Suprapubic skin (tissue), 4 donors: Measurements from ENCODE around the gene PLAC9. TPM values are rescaled to one million over a fixed set of nuclear protein-coding genes. Genes with fewer than 3 reads are reported as not detected.

Experiments used
- DNase-seq, 2 donors: peaks; one replicate each; pipeline ENCODE4 v3.0.0-alpha.2; 2019; ENCODE audit warnings: low spot score in 2 of 2
- H3K27ac ChIP-seq: fragments of 200-600 bp; sonication (generic); one replicate; pipeline ENCODE4 v1.5.1; 2019
- H3K27me3 ChIP-seq: fragments of 200-600 bp; sonication (generic); one replicate; pipeline ENCODE4 v1.5.1; 2019
- H3K36me3 ChIP-seq: fragments of 200-600 bp; sonication (generic); one replicate; pipeline ENCODE4 v1.5.1; 2019
- H3K4me1 ChIP-seq: fragments of 200-600 bp; sonication (generic); one replicate; pipeline ENCODE4 v1.5.1; 2019
- H3K4me3 ChIP-seq: fragments of 200-600 bp; sonication (generic); one replicate; pipeline ENCODE4 v1.5.1; 2019; ENCODE audit warnings: mild to moderate bottlenecking
- H3K9me3 ChIP-seq: fragments of 200-600 bp; sonication (generic); one replicate; pipeline ENCODE4 v1.5.1; 2019
- CTCF ChIP-seq, 2 donors: fragments of 200-600 bp in 1 of 2; fragments of 450-650 bp in 1 of 2; sonication (generic) in 1 of 2; IDR thresholded peaks; one replicate each; pipeline ENCODE4 v1.5.1; 2016 to 2019; ENCODE audit warnings: antibody characterized with exemption in 2 of 2, mild to moderate bottlenecking in 1 of 2, moderate library complexity in 1 of 2
- EP300 ChIP-seq: sonication (generic); formaldehyde crosslinking; IDR thresholded peaks from one replicate; pipeline ENCODE4 v1.6.1; 2017; ENCODE audit warnings: antibody characterized with exemption
- POLR2A ChIP-seq, 2 donors: fragments of 450-650 bp; IDR thresholded peaks; one replicate each; pipeline ENCODE4 v1.6.1; 2017; ENCODE audit warnings: antibody characterized with exemption in 2 of 2, mild to moderate bottlenecking in 2 of 2, moderate library complexity in 2 of 2
- POLR2AphosphoS5 ChIP-seq, 3 donors: sonication (generic); formaldehyde crosslinking; IDR thresholded peaks; one replicate each; pipeline ENCODE4 v1.6.1; 2017; ENCODE audit warnings: antibody characterized with exemption in 3 of 3
- WGBS: methylation state at CpG from one replicate; pipeline ENCODE4 v1.1.5; 2018; 5-methylcytosine and 5-hydroxymethylcytosine counted together
- total RNA-seq, 4 donors: library from RNA; depleted of rRNA; stranded (reverse); fragments of >200 nt; gene quantifications; one replicate each; pipeline ENCODE4 v1.1.0, GENCODE V29; 2016

Gene PLAC9
- total RNA-seq, 4 donors from 2014 or later: 5.6 to 18.5 (median 9.2) TPM

GRCh38 chr10:80163741-80164341 is 31.3 kb downstream of the PLAC9 start:
- no peak for DNase-seq
- Histone ChIP-seq H3K4me3 (no peak overlapping the region), H3K4me1 (peaks cover 80% of the 10 kb centered on the region), H3K27me3 (no peaks in the 10 kb centered on the region), H3K36me3 (peaks cover 50% of the 10 kb centered on the region), H3K27ac (peak overlapping the region; percentile 34), H3K9me3 (no peaks in the 10 kb centered on the region)
- TF ChIP-seq POLR2AphosphoS5 (IDR thresholded peaks at IDR 0.05) (no peak), CTCF (IDR thresholded peaks at IDR 0.05) (no peak), POLR2A (IDR thresholded peaks at IDR 0.05) (no peak), EP300 (no peak)
- WGBS: 26% methylated on average over 8 of the region's 8 CpGs

- no peak for DNase-seq
- Histone ChIP-seq H3K27me3 (no peaks in the 10 kb centered on the region), H3K4me1 (peaks cover 78% of the 10 kb centered on the region), H3K36me3 (peaks cover 50% of the 10 kb centered on the region), H3K9me3 (no peaks in the 10 kb centered on the region), H3K27ac (peak overlapping the region; percentile 34), H3K4me3 (no peak overlapping the region)
- 85% methylated on average over 7 of the region's 7 CpGs for WGBS
- TF ChIP-seq EP300 (no peak), CTCF (IDR thresholded peaks at IDR 0.05) (no peak), POLR2A (IDR thresholded peaks at IDR 0.05) (no peak), POLR2AphosphoS5 (IDR thresholded peaks at IDR 0.05) (no peak)
These were observed 32.1 kb downstream of the PLAC9 start for GRCh38 chr10:80164596-80164995.

GRCh38 chr10:80165173-80165572 is 32.6 kb downstream of the PLAC9 start:
- Histone ChIP-seq H3K9me3 (no peaks in the 10 kb centered on the region), H3K27ac (peak overlapping the region; percentile 61), H3K4me3 (no peak overlapping the region), H3K4me1 (peaks cover 75% of the 10 kb centered on the region), H3K27me3 (no peaks in the 10 kb centered on the region), H3K36me3 (peaks cover 50% of the 10 kb centered on the region)
- 83% methylated on average over 2 of the region's 7 CpGs for WGBS
- DNase-seq: no peak
- no peak for TF ChIP-seq POLR2AphosphoS5 (IDR thresholded peaks at IDR 0.05)
- no peak for TF ChIP-seq POLR2A (IDR thresholded peaks at IDR 0.05)
- TF ChIP-seq CTCF (IDR thresholded peaks at IDR 0.05): no peak
- no peak for TF ChIP-seq EP300

DNA sequence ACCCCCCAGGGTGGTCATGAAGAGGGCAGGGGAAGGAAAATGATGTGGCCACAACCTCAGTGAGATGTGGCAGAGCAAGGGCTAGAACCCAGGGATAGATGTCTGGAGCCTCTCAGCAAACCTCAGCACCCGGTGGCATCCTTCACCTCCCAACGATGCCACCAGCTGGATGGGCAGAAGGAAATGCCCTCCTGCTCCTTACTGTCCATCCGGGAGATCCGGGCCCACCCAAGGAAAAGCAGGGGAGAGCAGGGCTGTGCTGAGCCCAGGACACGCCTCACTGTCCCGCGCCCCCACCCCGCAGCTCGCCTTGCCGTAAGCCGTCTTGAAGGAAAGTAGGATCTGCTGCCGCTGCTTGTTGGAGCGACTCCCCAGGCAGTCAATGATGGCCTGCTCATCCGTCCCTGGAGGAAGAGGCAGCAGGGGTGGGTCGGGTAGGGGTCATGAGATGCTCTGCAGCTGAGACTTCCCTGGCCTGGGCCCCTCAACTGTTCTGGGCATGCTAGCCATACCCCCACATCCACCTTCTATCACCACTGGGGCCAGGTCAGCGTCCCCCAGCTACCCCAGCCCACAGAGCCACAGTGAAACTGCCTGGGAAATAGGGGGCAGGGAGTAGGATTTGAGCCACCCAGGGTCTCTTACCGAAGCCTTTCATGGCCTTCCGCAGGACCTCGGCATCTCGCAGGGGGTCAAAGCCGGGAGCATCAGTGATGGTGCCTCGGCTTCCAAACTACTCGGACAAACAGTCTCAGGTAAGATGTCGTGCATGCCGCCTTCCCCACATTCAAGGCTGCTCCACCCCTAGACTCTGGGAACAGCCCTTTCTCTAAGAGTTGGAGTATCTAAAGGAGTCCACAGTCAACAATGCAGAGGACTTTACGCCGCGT is 34.3 kb downstream of the PLAC9 start:
- H3K4me3 ChIP-seq: no peak overlapping the region
- H3K27ac ChIP-seq: peak overlapping the region; percentile 61
- peaks cover 72% of the 10 kb centered on the region for H3K4me1 ChIP-seq
- H3K36me3 ChIP-seq: peaks cover 51% of the 10 kb centered on the region
- no peaks in the 10 kb centered on the region for H3K27me3 ChIP-seq
- TF ChIP-seq POLR2AphosphoS5 (IDR thresholded peaks at IDR 0.05) (no peak), CTCF (IDR thresholded peaks at IDR 0.05) (no peak), POLR2A (IDR thresholded peaks at IDR 0.05) (no peak), EP300 (no peak)
- no peak for DNase-seq
- 85% methylated on average over 16 of the region's 28 CpGs for WGBS
- no peaks in the 10 kb centered on the region for H3K9me3 ChIP-seq

DNA sequence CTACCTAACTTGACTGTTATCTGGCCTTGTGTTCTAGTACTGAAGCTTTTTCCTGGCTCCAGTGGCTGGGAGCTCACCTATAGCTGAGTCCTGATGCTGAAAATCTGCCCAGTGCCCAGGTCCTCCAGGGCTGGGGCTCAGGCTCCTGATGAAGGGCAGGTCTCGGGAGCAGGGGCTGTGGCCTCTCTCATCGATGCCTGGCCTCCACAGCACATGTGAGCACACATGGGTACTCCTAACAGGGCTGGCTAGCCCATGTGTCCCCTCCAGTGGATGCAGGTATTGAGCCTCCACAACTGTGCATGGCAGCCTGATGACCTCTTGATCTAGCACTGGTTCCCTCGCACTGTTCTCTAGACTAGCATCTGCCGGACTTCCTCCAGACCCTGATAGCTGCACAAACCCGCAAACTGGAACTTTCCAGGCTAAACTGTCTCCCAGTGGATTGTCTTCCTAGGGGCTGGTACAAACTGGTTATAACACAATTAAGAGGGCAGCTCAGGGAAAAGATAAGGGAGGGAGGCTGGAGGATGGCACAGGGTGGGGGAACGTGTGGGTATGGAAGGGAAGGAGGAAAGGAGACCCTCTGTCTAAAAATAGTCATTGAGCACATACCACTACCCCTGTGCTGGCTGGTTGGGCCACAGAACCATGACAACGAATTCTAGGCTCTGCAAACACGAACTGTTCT is 35.1 kb downstream of the PLAC9 start:
- Histone ChIP-seq H3K27me3 (no peaks in the 10 kb centered on the region), H3K9me3 (no peaks in the 10 kb centered on the region), H3K4me1 (peaks cover 72% of the 10 kb centered on the region), H3K27ac (no peak overlapping the region), H3K4me3 (no peak overlapping the region), H3K36me3 (peaks cover 51% of the 10 kb centered on the region)
- no peak for DNase-seq
- no peak for TF ChIP-seq EP300
- no peak for TF ChIP-seq POLR2A (IDR thresholded peaks at IDR 0.05)
- TF ChIP-seq POLR2AphosphoS5 (IDR thresholded peaks at IDR 0.05): no peak
- TF ChIP-seq CTCF (IDR thresholded peaks at IDR 0.05): no peak
- WGBS: 59% methylated on average over 8 of the region's 8 CpGs
